Articular chondrocyte of knee joint (primary cell): Measurements from ENCODE around the gene LIN37. TPM values are rescaled to one million over a fixed set of nuclear protein-coding genes. Genes with fewer than 3 reads are reported as not detected.

Source experiments
- total RNA-seq: library from RNA; depleted of rRNA; stranded (reverse); fragments of >200 nt; gene quantifications from 2 replicates; pipeline ENCODE4 v1.2.3, GENCODE V29; 2012

The LIN37 gene
- 10.1 and 12.2 TPM in 2 replicates for total RNA-seq

GRCh38 chr19:35748106-35749020 is at the start of gene LIN37:
TSS of gene LIN37 (plus strand) at chr19:35748576. CDS start at chr19:35748725, 149 bp downstream.

GRCh38 chr19:35704218-35704617 is 44.2 kb upstream of the LIN37 start, which contains the start of gene ZBTB32:
TSS of gene ZBTB32 (plus strand) at chr19:35704558. CDS start at chr19:35714627, 10,069 bp downstream.

GRCh38 chr19:35717665-35718344 is 30.6 kb upstream of the LIN37 start, which contains the start of gene KMT2B:
TSS of gene KMT2B (plus strand) at chr19:35718003. CDS start at chr19:35718019, 16 bp downstream.

GRCh38 chr19:35742121-35742724 is 6.2 kb upstream of the LIN37 start, which contains the start of gene IGFLR1:
TSS of gene IGFLR1 (minus strand) at chr19:35742452. CDS start at chr19:35741180, 1,272 bp downstream.

GRCh38 chr19:35745328-35746086 is 2.9 kb upstream of the LIN37 start, which contains the start of the genes PSENEN and U2AF1L4:
TSS of gene PSENEN (plus strand) at chr19:35745651. CDS start at chr19:35745931, 280 bp downstream.
TSS of gene U2AF1L4 (minus strand) at chr19:35745418. CDS start at chr19:35745391, 27 bp downstream.

GRCh38 chr19:35756377-35757230 is 8.2 kb downstream of the LIN37 start, which contains the start of gene HSPB6:
TSS of gene HSPB6 (minus strand) at chr19:35757029. CDS start at chr19:35757008, 21 bp downstream.

GRCh38 chr19:35757749-35758608 is 9.6 kb downstream of the LIN37 start, which contains the start of gene PROSER3:
TSS of gene PROSER3 (plus strand) at chr19:35758176. CDS start at chr19:35758216, 40 bp downstream.

GRCh38 chr19:35775298-35776101 is 27.1 kb downstream of the LIN37 start, which contains the start of gene ARHGAP33:
TSS of gene ARHGAP33 (plus strand) at chr19:35775564. CDS start at chr19:35775659, 95 bp downstream.

Other genes starting within 250 kb of the LIN37 start
- gene DMKN, start 234.9 kb upstream of the LIN37 start, total RNA-seq = 12.1 and 21.0 TPM in 2 replicates
- 1.9 and 2.5 TPM in 2 replicates for gene SBSN, start 220.3 kb upstream of the LIN37 start, total RNA-seq
- gene GAPDHS, start 215.1 kb upstream of the LIN37 start, total RNA-seq = not detected in 2 replicates
- 46.9 and 60.5 TPM in 2 replicates for gene TMEM147, start 202.9 kb upstream of the LIN37 start, total RNA-seq
- not detected in 2 replicates for gene ATP4A, start 184.9 kb upstream of the LIN37 start, total RNA-seq
- gene PMIS2, start 162.4 kb upstream of the LIN37 start, total RNA-seq = not detected in 2 replicates
- 4.3 and 4.6 TPM in 2 replicates for gene HAUS5, start 135.8 kb upstream of the LIN37 start, total RNA-seq
- 38.3 and 41.6 TPM in 2 replicates for gene RBM42, start 119.5 kb upstream of the LIN37 start, total RNA-seq
- 0.13 and 0.32 TPM in 2 replicates for gene ETV2, start 106.8 kb upstream of the LIN37 start, total RNA-seq
- 183 and 279 TPM in 2 replicates for gene COX6B1, start 100.3 kb upstream of the LIN37 start, total RNA-seq
- not detected in 2 replicates for gene UPK1A, start 82.1 kb upstream of the LIN37 start, total RNA-seq
- gene ZBTB32, start 44.0 kb upstream of the LIN37 start, total RNA-seq = not detected in 2 replicates
- gene KMT2B, start 30.6 kb upstream of the LIN37 start, total RNA-seq = 5.7 and 6.0 TPM in 2 replicates
- gene IGFLR1, start 6.1 kb upstream of the LIN37 start, total RNA-seq = 1.2 TPM in 2 replicates
- 4.8 and 9.5 TPM in 2 replicates for gene U2AF1L4, start 3.2 kb upstream of the LIN37 start, total RNA-seq
- gene PSENEN, start 2.9 kb upstream of the LIN37 start, total RNA-seq = 12.5 and 13.3 TPM in 2 replicates
- 34.6 and 52.4 TPM in 2 replicates for gene HSPB6, start 8.5 kb downstream of the LIN37 start, total RNA-seq
- 7.6 and 9.3 TPM in 2 replicates for gene PROSER3, start 9.6 kb downstream of the LIN37 start, total RNA-seq
- 1.3 and 2.4 TPM in 2 replicates for gene ARHGAP33, start 27.0 kb downstream of the LIN37 start, total RNA-seq
- gene PRODH2, start 64.3 kb downstream of the LIN37 start, total RNA-seq = not detected in 2 replicates
- gene NPHS1, start 103.9 kb downstream of the LIN37 start, total RNA-seq = not detected in 2 replicates
- gene KIRREL2, start 108.3 kb downstream of the LIN37 start, total RNA-seq = under 0.01 TPM in 2 replicates
- gene APLP1, start 120.0 kb downstream of the LIN37 start, total RNA-seq = 4.1 and 6.5 TPM in 2 replicates
- 6.3 TPM in 2 replicates for gene NFKBID, start 152.0 kb downstream of the LIN37 start, total RNA-seq
- 0.91 and 1.4 TPM in 2 replicates for gene HCST, start 154.0 kb downstream of the LIN37 start, total RNA-seq
- gene TYROBP, start 159.7 kb downstream of the LIN37 start, total RNA-seq = not detected in 2 replicates
- 3.2 and 5.9 TPM in 2 replicates for gene LRFN3, start 187.8 kb downstream of the LIN37 start, total RNA-seq
- gene SDHAF1, start 246.6 kb downstream of the LIN37 start, total RNA-seq = 16.9 and 17.0 TPM in 2 replicates